SIG-M5 treated with dmso at 0.1 percent for 504 hours (cell line): ENCODE results near the gene SPRYD3.

ENCODE experiments used
- DNase-seq: peaks from one replicate; lab custom pipeline; 2025; ENCODE audit not compliant: unreplicated experiment; lab: John Stamatoyannopoulos, UW

Gene SPRYD3

DNA sequence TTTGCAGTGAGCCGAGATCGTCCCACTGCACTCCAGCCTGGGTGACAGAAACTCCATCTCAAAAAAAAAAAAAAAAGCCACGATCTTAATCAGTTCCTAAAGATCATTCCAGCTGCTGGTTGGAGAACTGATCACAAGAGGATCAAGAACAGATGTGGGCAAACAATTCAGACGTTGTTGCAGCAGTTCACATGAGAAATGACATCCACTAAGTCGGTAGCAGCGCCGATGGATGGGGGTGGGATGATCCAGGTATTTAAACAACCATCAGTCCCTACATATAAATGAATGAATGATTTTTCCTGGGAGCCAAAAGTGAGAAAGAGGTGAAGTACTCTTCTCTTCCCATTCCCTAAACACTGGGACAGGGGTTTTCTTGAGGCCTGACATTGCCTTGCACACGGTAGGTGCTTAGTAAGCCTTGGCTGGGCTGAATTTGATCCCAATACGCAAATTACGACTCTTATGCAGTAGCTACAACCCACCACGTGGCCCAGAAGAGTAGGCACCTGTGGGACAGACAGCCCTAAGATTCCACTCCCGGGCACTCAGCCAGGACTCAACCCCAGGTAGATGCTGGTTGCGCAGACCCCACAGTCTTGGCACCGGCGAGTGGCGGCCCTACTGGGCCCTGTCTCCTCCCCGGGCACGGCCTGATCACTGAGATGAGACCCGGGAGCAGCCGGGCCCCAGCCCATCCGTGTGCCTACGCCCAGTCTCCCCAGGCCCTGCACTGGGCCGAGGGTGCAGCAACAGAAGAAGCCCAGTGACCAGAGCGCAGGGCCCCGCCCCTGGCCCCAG lies 565 bp downstream of the SPRYD3 start:
- peak; percentile 35 for DNase-seq

DNA sequence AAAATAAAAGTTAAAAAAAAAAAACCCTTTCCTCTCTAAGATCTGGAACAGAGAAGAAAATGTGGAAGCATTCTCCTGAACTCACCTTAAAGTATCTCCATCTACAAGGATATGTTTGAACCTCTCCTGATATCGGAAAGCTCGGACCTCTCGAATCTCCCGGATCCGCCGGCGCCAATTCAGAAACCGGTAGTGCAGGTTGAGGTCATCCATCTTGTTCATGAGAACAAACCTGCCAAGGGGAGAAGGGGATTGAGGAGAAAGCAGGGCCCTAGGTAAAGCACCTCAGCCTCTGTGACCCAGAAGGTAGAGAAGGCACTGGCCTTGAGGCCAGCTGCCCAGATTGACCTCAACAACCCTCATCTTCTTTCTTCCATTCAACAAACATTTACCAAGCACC lies 2.2 kb downstream of the SPRYD3 start:
- no peak for DNase-seq

DNA sequence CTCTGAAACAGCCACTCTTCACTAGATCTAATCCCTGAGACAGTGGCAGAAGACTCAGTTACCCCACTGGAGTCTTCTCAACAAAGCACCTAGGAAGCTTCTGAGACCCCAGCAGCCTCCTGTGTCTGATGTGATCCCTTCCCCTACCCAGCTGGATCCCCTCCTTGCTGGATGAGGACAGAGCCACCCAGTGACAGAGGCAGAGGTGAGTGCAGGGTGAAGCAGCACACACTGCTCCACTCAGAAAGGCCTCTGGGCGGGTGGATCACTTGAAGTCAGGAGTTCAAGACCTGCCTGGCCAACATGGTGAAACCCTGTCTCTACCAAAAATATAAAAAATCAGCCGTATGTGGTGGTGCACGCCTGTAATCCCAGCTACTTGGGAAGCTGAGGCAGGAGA lies 2.7 kb downstream of the SPRYD3 start:
- no peak for DNase-seq

DNA sequence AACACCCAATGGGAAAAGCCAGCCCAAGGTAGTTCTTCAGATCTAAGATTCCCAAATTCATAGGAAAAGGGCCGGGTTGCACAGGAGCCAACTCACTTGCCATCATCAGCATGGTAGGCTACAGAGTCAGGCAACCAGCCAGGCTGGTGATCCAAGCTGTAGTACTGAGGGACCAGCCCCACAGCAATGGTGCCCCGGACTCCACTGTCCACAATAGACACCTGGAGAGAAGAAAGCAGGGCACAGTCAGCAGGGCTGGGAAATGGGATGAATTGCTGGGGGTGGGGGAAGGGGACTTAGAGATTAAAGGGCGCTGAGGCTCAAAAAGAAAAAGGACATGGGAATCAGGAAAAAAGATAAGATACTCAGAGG lies 4.2 kb downstream of the SPRYD3 start:
- DNase-seq: no peak

DNA sequence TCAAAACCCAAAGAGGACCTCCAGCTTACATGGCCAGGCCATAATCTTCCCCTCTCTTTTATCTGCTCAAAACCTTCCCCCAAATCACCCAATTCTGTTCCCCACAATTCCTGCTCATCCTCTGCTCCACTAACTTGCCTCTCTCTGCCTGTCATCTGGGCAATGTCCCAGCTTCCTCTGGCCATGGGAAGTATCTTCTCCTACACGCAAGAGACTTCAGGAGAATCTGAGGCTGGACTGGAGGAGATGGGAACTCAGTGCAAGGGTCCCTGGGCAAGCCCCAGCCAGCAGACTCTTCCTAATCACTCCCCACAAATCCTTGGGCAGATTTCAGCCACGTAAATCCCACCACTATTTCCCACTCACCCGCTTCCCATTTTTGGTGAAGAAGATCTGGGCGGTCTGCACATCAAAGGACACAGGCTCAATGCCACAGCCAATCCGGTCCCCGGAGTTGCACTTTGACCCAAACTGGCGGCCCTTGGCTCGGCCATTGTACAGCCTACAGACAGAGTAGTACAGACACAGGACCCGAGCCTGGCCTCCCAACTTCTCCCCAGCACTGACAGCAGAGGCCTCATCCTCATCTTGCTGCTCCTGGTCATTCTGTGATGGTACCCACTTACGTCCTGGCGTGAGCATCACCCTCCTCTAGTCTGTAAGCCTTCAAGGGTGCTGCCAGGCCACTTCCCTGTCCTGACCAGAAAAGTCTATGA lies 4.7 kb downstream of the SPRYD3 start:
- DNase-seq: no peak

DNA sequence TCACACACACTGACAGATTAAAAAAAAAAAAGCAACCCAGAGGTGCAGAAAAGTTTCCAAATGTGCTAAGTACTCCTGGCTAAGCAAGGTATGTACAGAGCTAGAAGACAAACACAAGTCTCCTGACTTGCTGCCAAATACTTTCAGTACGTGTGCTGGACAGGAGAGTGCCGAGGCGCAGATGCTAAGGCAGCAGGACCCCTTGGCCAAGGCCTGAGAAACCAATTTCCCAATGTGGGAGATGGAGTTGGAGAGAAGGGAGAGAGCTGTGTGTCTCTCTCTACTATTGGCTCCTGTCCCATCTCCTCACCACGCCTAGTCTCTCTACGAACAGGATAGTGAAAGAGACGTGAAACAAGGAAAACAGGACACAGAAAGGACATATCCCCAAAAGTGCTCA lies 5.3 kb downstream of the SPRYD3 start:
- no peak for DNase-seq

DNA sequence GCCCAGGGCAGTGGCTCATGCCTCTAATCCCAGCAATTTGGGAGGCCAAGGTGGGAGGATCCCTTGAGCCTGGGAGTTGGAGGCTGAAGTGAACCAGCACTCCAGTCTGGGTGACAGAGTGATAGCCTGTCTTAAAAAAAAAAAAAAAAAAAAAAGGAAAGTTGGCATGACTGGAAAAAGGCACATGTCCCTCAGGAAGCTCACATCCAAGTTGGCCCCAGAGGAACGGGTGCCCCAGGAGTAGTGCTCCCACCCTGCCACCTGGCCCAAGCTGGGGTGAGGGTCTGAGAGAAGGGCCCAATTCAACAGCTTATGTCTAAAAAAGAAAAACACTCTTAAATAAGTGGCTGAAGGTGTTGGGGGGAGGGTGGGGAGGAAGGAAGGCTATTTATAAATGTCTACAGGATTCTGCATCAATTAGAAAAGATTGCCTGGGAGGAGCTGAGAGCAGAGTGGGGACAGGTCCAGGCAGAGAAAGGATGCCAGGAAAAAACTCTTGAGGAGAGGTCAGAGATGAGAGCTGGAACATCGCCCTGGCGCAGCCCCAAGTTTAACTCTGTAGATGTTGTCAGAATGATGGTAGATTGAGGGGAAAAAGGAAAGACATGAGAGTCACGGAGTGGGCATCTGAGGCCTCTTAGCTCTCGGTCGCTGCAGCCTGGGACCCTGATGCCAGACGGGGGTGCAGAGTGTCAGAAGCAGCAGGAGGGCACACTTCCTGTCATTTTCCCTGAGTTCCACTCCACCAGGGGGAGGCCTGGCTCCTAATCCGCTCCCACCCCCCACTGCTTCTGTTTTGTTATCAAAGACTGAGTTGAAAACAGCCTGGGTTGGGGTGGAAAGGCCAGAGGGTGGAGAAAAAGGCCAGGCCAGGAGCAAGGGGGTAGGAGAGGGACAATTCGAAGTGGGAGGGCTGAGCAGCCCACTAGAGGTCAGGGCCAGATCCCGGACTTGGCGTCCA lies 7.3 kb downstream of the SPRYD3 start:
- DNase-seq: no peak

DNA sequence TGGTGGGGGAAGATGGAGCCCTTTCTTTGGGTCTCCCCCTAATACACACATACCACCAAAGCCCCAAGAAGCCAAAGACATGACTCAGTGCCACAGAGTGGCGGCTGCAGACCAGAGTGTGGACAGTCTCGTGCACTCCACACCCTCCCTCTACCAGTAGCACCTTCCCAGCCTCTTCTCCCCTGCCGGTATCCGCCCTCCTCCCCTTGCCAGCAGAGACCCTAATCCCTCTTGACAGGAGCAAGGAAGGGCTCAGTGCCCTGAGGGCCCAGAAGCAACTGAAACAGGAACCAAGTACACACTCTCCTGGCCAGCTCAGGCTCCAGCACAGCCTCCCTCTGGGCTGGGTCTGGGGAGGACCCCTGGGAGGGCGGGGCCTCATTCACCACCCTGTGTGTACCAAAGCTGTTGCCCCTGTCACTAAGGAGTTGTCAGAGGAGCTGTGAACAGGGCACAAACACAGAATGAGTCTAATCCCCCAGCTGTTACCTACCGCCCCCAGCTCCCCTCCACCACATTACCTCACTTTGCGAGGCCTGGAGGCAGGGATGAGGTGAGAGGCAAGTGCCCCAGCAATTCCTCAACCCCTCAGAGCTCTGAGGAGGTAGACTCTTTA lies 8.2 kb downstream of the SPRYD3 start:
- DNase-seq: no peak

DNA sequence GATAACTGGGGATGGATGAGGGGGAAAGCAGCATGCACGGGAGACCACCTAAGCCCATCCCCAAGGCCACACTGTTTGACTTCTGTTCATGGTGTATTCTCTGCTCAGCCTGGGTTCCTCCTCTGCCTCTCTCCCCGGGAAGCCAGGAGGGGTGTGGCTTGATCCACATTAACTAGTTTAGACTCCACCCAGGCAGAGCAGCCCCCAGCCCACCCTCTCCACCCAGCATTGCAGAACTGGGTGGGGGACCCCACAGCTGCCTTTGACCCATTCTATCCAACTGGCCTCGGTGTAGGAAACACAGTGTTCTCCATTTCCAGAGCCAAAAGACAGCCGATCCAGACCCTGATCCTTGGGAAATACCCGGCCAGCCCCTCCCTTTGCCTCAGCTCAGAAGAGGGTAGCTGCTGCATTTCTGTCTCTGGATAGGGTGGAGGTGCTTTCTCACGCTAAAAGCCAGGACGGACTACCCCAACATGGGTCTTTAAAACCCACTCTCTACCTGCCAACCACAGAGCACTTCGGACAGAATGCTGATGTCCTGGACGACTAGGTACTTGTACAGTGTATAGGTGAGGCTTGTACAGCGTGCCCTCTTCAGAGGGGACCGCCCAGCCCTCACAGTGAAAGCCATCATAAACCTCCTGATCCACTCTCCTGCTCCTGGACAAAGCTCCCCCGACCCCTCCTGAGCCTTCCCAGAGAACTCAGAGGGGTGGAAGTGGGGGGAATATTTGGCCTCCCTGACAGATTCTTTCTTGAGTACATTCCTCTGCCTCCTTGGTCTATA lies 9.4 kb downstream of the SPRYD3 start:
- no peak for DNase-seq

DNA sequence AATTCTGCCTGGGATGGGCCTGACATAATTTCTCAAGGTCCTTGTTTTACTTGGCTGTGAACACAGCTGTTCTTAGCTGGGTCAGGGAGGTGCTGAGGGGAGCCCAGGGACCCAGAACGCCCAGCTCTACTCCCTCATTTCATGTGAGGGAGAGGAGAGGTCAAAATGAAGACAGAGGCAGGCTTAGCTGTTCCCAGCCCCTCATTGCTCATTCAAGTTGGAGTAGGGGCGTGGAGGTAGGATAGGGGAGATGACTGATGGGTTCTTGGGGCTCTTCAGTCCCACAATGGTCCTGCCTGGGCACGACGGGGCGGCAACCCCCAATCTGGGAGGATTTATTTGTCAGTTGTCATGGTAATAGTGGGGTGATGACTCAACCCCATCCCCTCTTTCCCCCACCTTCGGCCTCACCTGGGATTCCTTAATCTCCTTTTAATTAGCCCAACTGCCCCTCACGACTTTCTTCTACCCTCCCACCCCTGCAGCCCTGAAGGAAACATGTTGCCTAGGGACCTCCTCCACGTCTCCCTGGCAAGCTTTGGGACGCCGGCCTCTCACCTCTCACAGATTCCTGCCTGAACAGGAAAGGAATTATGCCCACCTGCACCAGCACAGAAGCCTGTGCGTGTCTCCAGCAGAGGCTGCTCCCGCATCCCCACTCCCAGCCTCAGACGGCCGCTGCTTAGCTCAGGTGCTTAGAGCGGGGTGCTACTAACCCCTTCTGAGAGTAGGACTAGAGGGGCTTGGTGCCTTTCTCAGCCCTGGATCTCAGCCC lies 10.2 kb downstream of the SPRYD3 start:
- no peak for DNase-seq

DNA sequence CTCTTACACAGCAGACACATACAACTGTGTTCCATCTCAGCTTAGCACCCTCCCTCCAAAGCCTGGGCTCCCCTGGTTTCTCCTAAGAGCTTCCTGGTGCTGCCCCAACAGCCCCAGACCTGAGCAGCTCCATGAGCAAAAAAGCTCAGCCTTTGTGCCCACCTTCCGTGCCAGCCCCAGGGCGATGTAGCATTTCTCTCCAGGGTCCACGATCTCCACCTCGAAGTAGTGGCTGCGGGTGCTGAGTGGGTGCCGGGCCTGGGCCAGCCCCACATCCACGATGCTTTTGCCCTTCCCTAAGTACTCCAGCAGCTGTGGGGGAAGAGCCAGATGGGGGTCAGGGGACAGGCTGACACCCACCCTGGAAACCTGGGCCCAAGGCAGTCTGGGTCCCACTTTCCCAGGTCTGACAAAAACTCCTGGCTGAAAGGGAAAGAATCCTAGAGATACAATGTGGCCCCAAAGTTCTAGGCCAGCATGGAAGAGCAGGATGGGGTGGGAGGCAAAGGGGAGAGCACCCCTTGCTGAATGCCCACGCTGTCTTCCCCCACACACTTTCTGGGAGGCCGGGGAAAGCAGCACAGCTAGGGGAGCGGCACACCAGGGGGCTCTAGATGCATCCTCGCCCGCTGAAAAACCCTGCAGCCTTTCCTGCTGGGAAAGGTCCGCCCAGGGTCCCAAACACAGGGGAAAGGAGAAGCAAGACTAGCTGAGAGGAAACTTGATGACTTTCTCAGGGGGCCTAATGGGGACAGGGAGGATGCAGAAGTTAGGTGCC lies 11.0 kb downstream of the SPRYD3 start:
- DNase-seq: no peak

DNA sequence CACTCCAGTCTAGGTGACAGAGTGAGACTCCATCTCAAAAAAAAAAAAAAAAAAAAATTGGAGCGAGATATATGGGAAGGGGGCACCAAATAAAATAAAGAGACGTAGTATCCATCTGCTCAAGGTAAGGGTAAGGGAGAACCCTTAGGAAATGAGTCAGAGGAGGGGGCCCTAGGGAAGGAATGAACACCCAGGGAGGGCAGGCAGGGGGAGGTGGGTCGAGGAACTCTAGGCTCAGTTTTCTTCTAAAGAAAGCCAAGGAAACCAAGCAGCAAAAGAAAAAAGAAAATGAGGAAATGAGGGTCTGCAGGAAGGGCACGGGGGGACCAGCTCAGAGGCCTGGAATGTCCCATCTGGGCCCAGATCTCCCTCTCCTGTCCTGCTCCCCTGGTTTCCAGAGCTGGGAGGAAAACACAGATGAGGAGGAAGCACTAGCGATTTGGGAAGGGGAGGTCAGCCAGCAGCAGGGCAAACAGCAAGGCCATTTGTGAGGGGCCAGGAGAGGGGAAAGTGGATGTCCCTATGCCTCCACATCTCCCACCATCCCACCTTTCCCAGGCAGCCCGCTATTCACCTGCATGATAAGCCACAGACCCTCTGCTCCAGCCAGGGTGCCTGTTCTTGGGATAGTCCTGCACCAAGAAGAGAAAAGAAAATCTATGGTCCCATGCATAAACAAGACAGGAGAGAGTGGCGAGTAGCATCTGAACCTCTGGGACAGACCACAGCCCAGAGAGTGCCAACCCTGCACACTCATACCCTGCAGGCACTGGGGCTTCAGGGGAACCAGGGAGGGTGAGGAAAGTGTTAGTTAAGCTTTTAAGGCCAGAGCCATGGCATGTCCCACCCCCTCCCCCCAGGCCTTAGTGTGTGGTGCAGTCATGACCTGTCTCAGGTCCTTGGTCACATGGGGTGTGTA lies 11.9 kb downstream of the SPRYD3 start:
- DNase-seq: no peak

DNA sequence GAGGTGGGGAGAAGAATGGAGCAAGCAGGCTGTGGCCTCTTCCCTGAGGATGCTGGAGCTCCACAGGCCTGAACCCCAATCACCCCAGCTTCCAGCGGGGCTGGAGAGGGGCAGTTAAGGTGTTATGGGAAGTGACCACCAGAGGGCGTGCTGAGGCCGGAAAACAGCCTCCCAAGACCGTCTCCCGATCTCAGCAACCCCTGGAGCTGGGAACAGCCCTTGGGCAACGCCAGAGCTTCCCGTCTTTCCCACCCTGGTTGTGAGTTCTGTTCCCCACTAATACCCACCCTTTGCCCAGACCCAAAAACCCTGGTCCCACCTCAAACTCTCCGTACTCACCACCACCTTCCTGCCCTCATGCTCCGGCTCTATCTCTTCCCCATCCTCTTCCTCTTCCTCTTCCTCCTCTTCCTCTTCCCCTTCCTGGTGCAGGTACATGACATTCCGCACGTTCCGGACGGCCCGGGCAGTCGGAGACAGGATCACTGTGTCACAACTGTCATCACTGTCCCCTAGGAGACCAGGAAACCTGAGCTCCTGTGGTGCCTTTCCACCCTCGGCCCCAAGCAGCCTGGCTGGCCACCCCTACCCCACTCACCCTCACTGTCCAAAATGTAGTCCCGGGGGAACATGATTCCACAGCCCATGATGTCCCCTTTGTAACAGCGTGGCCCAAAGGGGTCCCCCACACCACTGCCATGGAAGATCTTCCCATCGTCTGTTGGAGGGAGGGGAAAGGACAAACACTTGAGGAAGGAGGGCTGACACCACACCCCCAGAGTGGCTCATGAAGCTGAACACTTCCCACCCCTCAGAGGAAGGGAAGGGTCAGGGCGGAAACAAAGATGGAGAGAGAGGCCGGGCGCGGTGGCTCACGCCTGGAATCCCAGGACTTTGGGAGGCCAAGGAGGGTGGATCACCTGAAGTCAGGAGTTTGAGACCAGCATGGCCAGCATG lies 12.9 kb downstream of the SPRYD3 start:
- peak; percentile 56 for DNase-seq

DNA sequence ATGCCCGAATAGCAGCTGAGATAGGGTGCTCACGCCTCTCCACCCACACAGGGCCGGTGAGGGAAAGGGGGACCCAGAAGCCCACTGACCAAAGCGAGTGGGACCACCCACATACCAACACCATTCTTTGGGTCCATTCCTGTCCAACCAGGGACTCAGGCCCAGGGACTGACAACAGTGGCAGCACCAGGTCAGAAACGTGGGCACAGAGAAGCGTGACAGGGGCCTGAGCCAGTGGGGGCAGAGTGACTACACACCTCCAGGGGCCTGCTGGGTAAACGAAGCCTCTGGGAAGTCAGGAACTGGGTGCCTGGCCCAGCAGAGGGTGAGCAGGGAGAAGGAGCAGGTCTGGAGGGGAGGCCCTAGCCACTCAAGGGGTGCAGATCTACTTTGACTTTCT lies 13.7 kb downstream of the SPRYD3 start:
- DNase-seq: no peak

DNA sequence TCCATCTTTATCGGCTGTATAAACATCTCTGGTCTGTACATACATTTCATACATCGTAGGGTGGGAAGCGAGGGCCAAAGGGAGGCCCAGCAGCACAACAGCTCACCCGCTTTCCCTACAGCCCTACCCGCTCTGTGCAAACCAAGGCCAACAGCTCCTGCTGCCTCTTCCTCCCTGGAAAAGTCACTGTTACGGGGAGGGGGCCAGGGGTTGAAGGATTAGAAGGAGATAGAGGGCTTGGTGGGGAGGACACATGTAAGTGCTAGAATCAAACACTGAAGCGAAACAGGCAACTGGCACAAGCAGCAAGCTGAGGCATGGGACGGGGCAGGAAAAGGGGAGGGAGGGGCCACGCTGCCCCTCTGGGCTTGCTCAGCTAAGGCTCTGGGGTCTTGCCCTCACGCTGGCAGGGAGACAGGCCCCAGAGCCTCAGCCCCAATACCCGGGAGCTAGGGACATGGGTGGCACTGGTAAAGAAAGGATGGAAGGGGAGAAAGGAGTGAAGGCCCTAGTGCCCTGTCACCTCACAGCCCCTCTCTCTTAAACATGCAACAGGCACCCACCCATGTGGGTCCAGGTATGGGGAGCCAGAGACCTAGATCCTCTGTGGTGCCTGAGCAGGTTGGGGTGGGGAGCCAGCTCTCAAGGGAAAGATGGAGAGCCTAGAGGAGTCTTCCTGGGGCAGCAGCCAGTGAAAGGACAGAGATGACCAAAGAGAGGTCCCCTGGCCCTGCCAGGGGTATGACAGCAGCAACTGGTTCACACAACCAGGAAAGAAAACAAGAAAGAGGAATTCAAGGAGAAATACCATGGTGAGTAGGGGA lies 14.4 kb downstream of the SPRYD3 start:
- DNase-seq: no peak
